Testis (tissue), 3 donors: ENCODE results near the gene NRXN3. TPM values are rescaled to one million over a fixed set of nuclear protein-coding genes. Genes with fewer than 3 reads are reported as not detected.

Experiments
- DNase-seq: peaks from one replicate; pipeline ENCODE4 v3.0.0-alpha.2; 2019
- H3K27ac ChIP-seq, 2 donors: fragments of 200-600 bp; sonication (generic); one replicate each; pipeline ENCODE4 v1.5.1; 2019
- H3K27me3 ChIP-seq: fragments of 200-600 bp; sonication (generic); one replicate; pipeline ENCODE4 v1.5.1; 2019
- H3K36me3 ChIP-seq: fragments of 200-600 bp; sonication (generic); one replicate; pipeline ENCODE4 v1.5.1; 2017; ENCODE audit warnings: low read depth; ENCODE audit errors: missing control alignments
- H3K4me1 ChIP-seq: fragments of 200-600 bp; sonication (generic); one replicate; pipeline ENCODE4 v1.5.1; 2019
- H3K4me3 ChIP-seq, 2 donors: fragments of 200-600 bp; sonication (generic); one replicate each; pipeline ENCODE4 v1.5.1; 2017 to 2019
- H3K9me3 ChIP-seq: fragments of 200-600 bp; sonication (generic); one replicate; pipeline ENCODE4 v1.5.1; 2017
- POLR2A ChIP-seq: fragments of 450-650 bp; IDR thresholded peaks from one replicate; pipeline ENCODE4 v1.6.1; 2017; ENCODE audit warnings: antibody characterized with exemption, mild to moderate bottlenecking, moderate library complexity
- WGBS, 2 donors: methylation state at CpG; one replicate each; pipeline ENCODE4 v1.1.5; 2018; 5-methylcytosine and 5-hydroxymethylcytosine counted together
- intact Hi-C: fragments of 100-400 bp; cut with DNase I; formaldehyde crosslinking; loops from one replicate; pipeline ENCODE4 v1.15.1; 2023; ENCODE audit warnings: low total_unique reads
- polyA plus RNA-seq: library from polyadenylated mRNA; stranded (reverse); fragments of 350-450 nt; fragmentation: Illumina TruSeq; extraction: RNeasy Lipid Tissue Mini Kit (QIAGEN cat#74804); gene quantifications from one replicate; pipeline ENCODE4 v1.2.3, GENCODE V29; 2014; ENCODE audit warnings: low read depth, low replicate concordance; ENCODE audit not compliant: insufficient read depth
- total RNA-seq, 2 donors: library from RNA; depleted of rRNA; stranded (reverse); fragments of >200 nt; gene quantifications; one replicate each; pipeline ENCODE4 v1.2.3, GENCODE V29; 2016
- TF ChIP-seq, protein P1 (sequence below), 3 experiments: fragments of 450-650 bp in 2 of 3; fragments of 200-600 bp in 1 of 3; sonication (generic) in 1 of 3; IDR thresholded peaks; one replicate each; pipeline ENCODE4 v1.5.1; 2016 to 2019; ENCODE audit warnings: antibody characterized with exemption in 3 of 3, mild to moderate bottlenecking in 2 of 3, moderate library complexity in 1 of 3

The NRXN3 gene
- total and polyA plus RNA-seq, 3 donors from 2014 or later: 3.5 to 8.0 (median 3.9) TPM

- intact Hi-C loops: no loop called here
- Histone ChIP-seq H3K27me3 (no peaks in the 10 kb centered on the region), H3K36me3 (no peaks in the 10 kb centered on the region), H3K27ac (no peak overlapping the region), H3K4me3 (no peak overlapping the region), H3K4me1 (no peaks in the 10 kb centered on the region), H3K9me3 (no peaks in the 10 kb centered on the region)
- TF ChIP-seq, protein P1, sequence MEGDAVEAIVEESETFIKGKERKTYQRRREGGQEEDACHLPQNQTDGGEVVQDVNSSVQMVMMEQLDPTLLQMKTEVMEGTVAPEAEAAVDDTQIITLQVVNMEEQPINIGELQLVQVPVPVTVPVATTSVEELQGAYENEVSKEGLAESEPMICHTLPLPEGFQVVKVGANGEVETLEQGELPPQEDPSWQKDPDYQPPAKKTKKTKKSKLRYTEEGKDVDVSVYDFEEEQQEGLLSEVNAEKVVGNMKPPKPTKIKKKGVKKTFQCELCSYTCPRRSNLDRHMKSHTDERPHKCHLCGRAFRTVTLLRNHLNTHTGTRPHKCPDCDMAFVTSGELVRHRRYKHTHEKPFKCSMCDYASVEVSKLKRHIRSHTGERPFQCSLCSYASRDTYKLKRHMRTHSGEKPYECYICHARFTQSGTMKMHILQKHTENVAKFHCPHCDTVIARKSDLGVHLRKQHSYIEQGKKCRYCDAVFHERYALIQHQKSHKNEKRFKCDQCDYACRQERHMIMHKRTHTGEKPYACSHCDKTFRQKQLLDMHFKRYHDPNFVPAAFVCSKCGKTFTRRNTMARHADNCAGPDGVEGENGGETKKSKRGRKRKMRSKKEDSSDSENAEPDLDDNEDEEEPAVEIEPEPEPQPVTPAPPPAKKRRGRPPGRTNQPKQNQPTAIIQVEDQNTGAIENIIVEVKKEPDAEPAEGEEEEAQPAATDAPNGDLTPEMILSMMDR (IDR thresholded peaks at IDR 0.05): no peak
- no peak for TF ChIP-seq POLR2A
- no peak for DNase-seq
- 81 to 88% methylated on average over 4 of the region's 4 CpGs for WGBS, 2 donors
These were observed 1411.9 kb downstream of the NRXN3 start for GRCh38 chr14:79581912-79582576.

DNA sequence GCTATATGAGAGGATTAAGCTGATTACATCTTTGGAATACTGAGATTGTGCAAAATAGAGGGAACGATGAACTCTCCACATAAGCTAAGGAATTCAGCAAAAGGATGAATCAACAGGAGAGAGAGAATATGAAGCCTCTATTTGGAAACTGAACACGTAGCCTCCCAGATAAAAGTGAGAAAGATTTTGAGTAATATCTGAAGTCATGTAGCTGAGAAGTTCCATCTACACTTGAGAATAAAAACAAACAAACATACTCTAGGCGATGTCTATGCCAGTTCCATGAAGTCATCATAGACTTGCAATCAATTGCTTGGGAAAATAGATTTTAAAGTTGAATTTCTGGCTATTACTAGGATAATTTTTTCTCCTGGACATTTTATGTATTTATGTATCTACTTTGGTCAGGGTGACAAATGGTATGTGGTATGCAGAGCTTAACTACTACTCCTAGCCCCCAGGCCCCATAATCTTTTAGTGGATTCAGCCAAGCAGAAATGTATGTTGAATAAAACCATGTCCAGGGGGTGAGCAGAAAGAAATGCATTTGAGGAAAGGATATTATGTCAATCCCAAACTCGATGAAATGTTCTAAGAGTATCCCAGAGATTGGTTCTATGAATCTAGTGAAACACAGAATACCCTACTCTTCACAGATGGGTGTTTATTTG lies 1413.7 kb downstream of the NRXN3 start:
- TF ChIP-seq, protein P1 (IDR thresholded peaks at IDR 0.05): no peak
- no peak for TF ChIP-seq POLR2A
- Histone ChIP-seq H3K36me3 (no peaks in the 10 kb centered on the region), H3K4me1 (no peaks in the 10 kb centered on the region), H3K27ac (no peak overlapping the region), H3K27me3 (no peaks in the 10 kb centered on the region), H3K4me3 (no peak overlapping the region), H3K9me3 (no peaks in the 10 kb centered on the region)
- no peak for DNase-seq
- 89 to 91% methylated on average over 4 of the region's 4 CpGs for WGBS, 2 donors
- intact Hi-C loops: no loop called here

DNA sequence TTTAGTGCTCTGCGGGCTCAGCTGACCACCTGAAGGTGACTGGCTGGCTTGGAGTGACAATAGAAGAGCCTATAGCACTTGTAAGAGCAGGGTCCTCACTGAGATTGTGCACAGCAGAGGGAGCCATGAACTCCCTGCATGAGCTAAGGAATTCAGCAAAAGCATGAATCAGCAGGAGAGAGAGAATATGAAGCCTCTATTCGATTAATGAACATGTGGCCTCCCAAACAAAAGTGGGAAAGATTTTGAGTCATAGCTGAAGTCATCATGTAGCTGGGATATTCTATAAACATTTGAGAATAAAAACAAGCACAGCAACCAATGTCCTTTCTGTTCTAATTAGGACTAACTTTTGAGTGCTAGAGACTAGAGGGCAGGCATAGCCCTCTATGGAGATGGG lies 1414.5 kb downstream of the NRXN3 start:
- no peak overlapping the region for H3K27ac ChIP-seq
- no peaks in the 10 kb centered on the region for H3K27me3 ChIP-seq
- intact Hi-C loops: no loop called here
- no peak overlapping the region for H3K4me3 ChIP-seq
- no peaks in the 10 kb centered on the region for H3K4me1 ChIP-seq
- TF ChIP-seq, protein P1 (IDR thresholded peaks at IDR 0.05): no peak
- TF ChIP-seq POLR2A: no peak
- no peak for DNase-seq
- WGBS, 2 donors: 70 to 93% methylated on average over 2 of the region's 2 CpGs
- H3K9me3 ChIP-seq: no peaks in the 10 kb centered on the region
- no peaks in the 10 kb centered on the region for H3K36me3 ChIP-seq

DNA sequence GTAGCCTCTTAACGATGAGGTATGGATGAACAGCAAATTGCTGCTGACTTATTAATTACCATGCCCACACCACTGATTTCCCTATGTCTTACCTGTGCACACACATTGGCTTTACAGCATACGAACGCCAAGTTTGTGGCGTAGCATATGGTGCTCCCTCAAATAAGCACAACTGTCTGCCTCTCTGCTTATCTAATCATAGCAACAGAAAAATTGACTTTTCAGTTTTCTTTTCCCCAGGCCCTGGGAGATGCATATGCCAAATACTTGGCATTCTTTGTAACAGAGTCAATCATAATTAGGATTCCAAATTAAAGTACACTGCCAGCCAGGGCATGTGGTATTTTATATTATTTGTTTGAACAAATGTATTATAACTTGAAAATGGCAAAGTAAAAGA lies 1415.7 kb downstream of the NRXN3 start:
- no peaks in the 10 kb centered on the region for H3K27me3 ChIP-seq
- H3K9me3 ChIP-seq: no peaks in the 10 kb centered on the region
- no peaks in the 10 kb centered on the region for H3K36me3 ChIP-seq
- TF ChIP-seq POLR2A: no peak
- TF ChIP-seq, protein P1 (IDR thresholded peaks at IDR 0.05): no peak
- H3K27ac ChIP-seq: no peak overlapping the region
- no peak overlapping the region for H3K4me3 ChIP-seq
- DNase-seq: no peak
- intact Hi-C loops: no loop called here
- WGBS, 2 donors: 80 to 82% methylated on average over 4 of the region's 4 CpGs
- H3K4me1 ChIP-seq: no peaks in the 10 kb centered on the region
